Esophagus squamous epithelium (tissue), 4 donors: ENCODE data around the gene RERE.

Experiments
- CTCF ChIP-seq, 6 experiments: fragments of 450-650 bp in 4 of 6; fragments of 200-600 bp in 2 of 6; sonication (generic) in 2 of 6; IDR thresholded peaks; one replicate each; pipeline ENCODE4 v1.5.1; 2016 to 2019; ENCODE audit warnings: antibody characterized with exemption in 6 of 6, mild to moderate bottlenecking in 4 of 6, moderate library complexity in 4 of 6
- POLR2A ChIP-seq, 4 donors: fragments of 450-650 bp; IDR thresholded peaks; one replicate each; pipeline ENCODE4 v1.6.1; 2017; ENCODE audit warnings: antibody characterized with exemption in 4 of 4, mild to moderate bottlenecking in 4 of 4, moderate library complexity in 3 of 4

- TF ChIP-seq CTCF (IDR thresholded peaks at IDR 0.05) (no peak), POLR2A (IDR thresholded peaks at IDR 0.05) (no peak)
Observed at GRCh38 chr1:8494681-8495080, 322.8 kb downstream of the RERE start.
